Frontal cortex (tissue), 4 donors: ENCODE results near the gene FAM83G. TPM values are rescaled to one million over a fixed set of nuclear protein-coding genes. Genes with fewer than 3 reads are reported as not detected.
"Not testable (repeated sequence)": the region's sequence is repeated elsewhere in the genome, so short reads cannot be mapped to it uniquely, and the experiment has no call there.

Experiments
- DNase-seq, 2 donors: peaks; one replicate each; pipeline ENCODE4 v3.0.0; 2012; ENCODE audit warnings: low spot score in 2 of 2
- FAIRE-seq: peaks from 2 replicates; lab custom pipeline; 2012; peaks lifted over from hg19 to GRCh38; lab: Jason Lieb, UNC
- total RNA-seq: library from RNA; depleted of rRNA; stranded (reverse); fragments of >200 nt; gene quantifications from one replicate; pipeline ENCODE4 v1.2.3, GENCODE V29; 2014
- donor health status: control.
- donor health status: control.
- donor health status: control.

The FAM83G gene
- total RNA-seq, 1 donor from 2014 or later = 0.41 TPM

DNA sequence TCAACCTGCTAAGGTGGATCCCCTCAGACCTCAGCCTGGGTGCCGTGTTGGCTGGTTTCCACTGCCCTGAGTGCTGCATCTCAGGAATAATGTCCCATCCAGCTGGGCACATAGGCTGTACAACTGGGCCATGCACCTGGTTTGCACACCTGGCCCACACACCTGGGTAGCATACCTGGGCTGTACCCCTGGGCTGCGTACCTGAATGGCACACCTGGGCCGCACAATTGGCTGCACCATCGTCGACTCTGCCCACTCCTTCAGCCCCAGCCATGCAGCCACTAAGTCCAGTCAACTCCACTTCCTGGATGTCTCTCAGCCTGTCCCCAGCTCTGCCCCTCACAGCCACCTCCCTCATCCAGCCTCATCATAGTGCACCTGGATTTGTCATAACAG, 44.7 kb downstream of the FAM83G start:
- DNase-seq (no peak), FAIRE-seq (no peak)

DNA sequence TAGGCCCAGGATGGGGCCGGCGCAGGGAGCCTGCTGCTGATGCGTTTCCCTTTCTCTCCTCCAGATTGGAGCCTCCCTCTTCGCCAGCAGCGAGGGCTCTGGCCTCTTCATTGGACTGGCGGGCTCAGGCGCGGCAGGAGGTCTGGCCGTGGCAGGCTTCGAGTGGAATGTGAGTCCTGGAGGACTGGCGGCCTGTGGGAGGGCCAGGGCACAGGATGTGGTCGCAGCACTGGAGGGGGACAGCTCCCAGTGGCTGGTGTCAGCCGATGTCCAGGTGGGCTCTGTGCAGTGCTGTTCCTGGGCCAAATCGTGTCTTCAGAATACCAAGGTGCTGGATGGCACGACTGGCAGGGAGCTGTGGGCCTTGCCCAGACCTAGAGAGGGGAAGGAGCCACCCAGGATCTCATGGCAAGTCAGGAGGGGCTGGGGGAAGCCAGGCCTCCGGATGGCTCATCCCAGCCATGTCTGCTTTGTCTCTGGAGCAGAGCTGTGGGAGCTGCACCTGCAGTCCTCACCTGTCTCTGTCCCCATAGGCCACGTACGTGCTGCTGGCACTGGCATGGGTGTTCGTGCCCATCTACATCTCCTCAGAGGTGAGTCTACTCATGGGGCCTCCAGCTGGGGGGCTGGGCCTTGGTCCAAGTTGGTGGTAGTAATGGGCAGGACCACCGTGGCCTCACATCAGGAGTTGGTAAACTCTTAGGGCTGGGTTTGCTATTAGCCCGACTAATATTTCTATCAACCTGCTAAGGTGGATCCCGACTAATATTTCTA, 45.3 kb downstream of the FAM83G start:
- FAIRE-seq (no peak), DNase-seq (no peak)

DNA sequence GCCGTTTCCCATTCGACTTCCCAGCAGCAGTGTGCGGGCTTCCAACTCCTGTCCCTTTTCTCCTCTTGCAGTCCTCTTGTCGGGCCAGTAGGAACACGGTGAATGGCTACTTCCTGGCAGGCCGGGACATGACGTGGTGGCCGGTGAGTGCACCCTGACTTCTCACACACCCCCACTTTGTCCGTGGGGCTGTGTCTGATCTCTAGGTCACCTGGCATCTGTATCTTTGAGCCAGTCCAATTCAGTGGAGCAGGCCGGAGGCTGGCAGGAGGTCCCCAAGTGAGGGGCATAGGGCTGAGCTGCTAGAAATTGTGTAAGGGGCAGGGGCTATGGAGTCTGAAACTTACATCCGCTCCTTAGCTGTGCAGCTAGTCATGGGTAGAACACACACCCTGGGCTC, 46.0 kb downstream of the FAM83G start:
- no peak for FAIRE-seq
- DNase-seq = no peak

DNA sequence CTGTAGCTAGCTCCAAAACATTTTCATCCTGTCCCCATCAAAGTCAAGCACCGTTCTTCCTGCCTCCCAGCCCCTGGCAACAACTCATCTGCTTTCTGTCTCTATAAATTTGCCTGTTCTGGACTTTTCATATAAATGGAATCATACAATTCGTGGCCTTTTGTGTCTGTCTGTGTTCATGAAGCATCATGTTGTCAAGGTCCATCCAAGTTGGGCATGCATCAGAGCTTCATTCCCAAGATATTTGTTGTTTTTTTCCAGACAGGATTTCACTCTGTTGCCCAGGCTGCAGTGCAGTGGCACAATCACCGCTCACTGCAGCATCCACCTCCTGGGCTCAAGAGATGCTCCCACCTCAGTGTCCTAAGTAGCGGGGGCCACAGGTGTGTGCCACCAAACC, 46.7 kb downstream of the FAM83G start:
- no peak for FAIRE-seq
- no peak for DNase-seq

GRCh38 chr17:18956581-18956980, 48.0 kb downstream of the FAM83G start:
- no peak for FAIRE-seq
- DNase-seq = no peak

- DNase-seq, FAIRE-seq: not testable (repeated sequence)
These were observed 48.5 kb downstream of the FAM83G start for GRCh38 chr17:18956021-18956420.

DNA sequence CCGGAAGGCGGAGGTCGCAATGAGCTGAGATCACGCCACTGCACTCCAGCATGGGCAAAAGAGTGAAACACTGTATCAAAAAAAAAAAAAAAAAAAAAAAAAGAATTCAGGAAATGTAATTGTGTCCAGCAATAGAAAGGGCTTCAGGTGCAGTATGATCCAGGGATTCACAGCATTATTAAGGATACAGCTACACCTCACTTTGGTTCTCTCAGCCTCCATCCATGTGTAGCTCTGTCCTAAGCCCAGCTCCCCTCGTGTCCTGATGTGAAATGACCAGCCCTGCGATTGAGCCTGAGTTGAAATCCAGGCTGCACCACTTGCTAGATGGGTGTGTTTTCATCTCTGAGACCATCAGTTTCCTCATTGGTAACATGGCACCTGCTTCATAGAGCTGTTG, 49.6 kb downstream of the FAM83G start:
- no peak for DNase-seq
- no peak for FAIRE-seq

GRCh38 chr17:18954321-18954720, 50.2 kb downstream of the FAM83G start:
- FAIRE-seq = no peak
- no peak for DNase-seq

DNA sequence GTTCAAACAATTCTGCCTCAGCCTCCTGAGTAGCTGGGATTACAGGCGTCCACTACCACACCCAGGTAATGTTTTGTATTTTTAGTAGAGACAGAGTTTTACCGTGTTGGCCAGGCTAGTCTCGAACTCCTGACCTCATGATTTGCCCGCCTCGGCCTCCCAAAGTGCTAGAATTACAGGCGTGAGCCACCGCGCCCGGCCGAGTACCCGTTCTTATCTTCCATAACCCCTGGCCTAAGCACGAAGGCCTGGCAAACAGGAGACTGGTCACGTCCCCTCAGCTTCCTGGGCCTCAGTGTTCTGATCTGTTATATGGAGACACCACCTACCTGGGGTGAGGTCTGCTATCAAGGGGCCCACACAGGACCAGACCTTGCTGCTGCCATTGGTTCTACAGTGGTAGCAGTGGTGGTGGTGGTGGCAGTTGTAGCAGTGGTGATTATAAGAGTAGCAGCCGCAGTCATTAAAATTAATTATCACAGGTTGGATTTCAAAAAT, 51.3 kb downstream of the FAM83G start:
- FAIRE-seq = no peak
- DNase-seq = no peak

DNA sequence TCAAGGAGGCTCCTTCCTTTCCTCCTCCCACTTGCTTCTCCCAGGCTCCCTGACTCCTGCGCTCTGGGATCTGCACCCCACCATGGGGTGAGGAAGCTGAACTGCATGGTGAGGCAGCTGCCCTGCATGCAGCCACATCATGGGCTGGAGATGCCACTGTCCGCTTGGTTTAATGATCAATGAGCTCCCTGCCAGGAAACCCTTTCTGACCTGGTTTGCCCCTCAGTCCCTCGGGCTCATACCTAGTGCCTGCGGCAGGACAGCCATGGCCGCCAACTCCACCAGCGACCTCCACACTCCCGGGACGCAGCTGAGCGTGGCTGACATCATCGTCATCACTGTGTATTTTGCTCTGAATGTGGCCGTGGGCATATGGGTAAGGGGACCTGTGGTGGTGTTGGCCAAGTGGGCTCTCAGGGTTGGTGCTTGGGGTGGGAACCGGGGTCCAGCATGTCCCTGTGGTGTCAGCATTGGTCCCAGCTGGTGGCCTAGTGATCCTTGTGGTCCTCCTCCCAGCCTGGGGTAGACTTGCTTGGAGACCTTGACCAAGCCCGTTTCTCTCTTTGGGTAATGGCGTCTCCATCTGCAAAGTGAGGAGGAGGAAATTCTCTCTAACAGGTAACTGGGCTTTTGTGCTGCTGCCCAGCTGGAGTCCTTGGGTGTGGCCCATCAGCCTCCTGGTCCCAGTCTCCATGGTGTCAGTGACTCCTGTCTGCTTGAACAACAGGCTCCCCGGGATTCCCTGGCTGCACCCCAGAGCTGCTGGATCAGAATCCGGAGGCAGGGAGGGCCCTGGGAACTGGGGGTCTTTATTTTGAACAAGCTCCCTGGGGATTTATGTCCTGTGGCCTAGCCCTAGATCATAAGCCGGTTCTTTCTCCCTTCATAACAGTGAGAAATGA, 52.4 kb downstream of the FAM83G start, which contains the start of gene SLC5A10:
Gene SLC5A10, plus strand, starts transcription at position 225 of the 902 bp plus-strand sequence. Its CDS starts 41 bp downstream, at position 266.
- DNase-seq (no peak), FAIRE-seq (no peak)

- no peak for FAIRE-seq
- no peak for DNase-seq
These were observed 53.3 kb downstream of the FAM83G start for GRCh38 chr17:18950944-18951905.

DNA sequence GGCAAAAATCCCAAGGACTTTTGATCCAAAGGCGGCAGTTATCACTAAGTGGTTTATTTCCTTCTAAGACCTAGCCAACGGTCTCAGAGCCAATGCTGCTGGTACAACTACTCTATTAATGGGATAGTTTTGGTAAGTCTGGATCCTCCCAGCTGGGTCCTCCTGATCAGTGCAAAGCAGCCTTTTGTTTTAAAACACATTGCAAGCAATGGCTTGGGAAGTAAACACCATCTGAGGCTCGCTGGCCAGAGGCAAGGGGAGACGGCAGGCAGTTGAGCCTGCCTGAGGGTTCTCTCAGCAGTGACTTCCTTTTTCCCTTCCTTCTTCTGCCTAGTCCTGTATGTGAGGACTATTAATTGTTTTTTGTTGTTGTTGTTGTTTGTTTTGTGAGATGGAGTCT, 54.2 kb downstream of the FAM83G start:
- FAIRE-seq (no peak), DNase-seq (no peak)

GRCh38 chr17:18949566-18949965, 55.0 kb downstream of the FAM83G start:
- FAIRE-seq (no peak), DNase-seq (no peak)

GRCh38 chr17:18948476-18949006, 56.0 kb downstream of the FAM83G start:
- DNase-seq (no peak), FAIRE-seq (no peak)

- FAIRE-seq = no peak
- DNase-seq = no peak
These were observed 56.7 kb downstream of the FAM83G start for GRCh38 chr17:18947866-18948265.

GRCh38 chr17:18946536-18946935, 58.0 kb downstream of the FAM83G start:
- no peak for FAIRE-seq
- no peak for DNase-seq

DNA sequence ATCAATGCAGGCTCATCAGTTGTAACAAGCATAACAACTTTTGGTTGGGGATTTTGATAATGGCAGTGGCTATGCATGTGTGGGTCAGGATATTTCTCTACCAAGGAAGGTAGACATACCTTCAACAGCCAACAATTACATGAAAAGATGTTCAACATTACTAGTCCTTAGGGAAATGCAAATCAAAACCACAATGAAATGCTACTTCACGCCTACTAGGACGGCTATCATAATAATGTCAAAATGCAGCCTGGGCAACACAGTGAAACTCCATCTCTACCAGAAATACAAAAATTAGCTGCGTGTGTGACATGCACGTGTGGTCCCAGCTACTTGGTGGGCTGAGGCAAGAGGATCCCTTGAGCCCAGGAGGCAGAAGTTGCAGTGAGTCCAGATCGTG, 59.9 kb downstream of the FAM83G start:
- DNase-seq (no peak), FAIRE-seq (no peak)

GRCh38 chr17:18938692-18939023, 65.9 kb downstream of the FAM83G start:
- DNase-seq (no peak), FAIRE-seq (no peak)

DNA sequence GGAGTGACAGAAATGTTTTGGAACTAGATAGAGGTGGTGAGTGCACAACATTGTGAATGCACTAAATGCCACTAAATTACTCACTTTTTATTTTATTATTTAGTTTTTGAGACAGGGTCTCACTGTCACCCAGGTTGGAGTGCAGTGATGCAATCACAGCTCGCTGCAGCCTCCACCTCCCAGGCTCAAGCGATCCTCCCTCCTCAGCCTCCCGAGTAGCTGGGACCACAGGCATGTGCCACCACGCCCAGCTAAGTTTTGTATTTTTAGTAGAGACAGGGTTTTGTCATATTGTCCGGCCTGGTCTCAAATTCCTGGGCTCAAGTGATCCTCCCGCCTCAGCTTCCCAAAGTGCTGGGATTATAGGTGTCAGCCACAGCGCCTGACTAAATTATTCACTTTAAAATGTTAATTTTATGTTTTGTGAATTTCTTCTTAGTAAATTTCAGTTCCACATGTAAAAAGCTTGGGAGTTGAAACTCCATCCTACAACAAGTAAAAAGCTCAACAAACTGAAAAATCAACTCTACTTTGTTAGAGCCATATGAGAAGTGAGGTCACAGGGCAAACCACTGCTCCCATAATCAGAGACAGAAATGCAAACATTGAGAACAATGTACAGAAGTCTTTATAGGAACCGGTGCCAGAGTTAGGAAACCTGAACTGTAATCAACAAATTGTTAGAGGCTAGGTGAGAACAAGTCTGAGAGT, 66.4 kb downstream of the FAM83G start:
- FAIRE-seq (no peak), DNase-seq (no peak)
